C1 segment of cervical spinal cord (tissue), 14 donors: ENCODE results near the gene CERS6.
A peak's percentile ranks its signal among the peaks of the same experiment; 100 is the strongest.

ENCODE experiments used
- DNase-seq, 14 donors: peaks; one replicate each; lab custom pipeline; 2025; lab: John Stamatoyannopoulos, UW

The CERS6 gene

GRCh38 chr2:168727904-168728470, 271.9 kb downstream of the CERS6 start:
- DNase-seq = no peak

- peak in 1 of 14 donors; percentile 31 for DNase-seq
These were observed 273.4 kb downstream of the CERS6 start for GRCh38 chr2:168729455-168729854.

GRCh38 chr2:168730344-168730743, 274.3 kb downstream of the CERS6 start:
- no peak for DNase-seq

GRCh38 chr2:168731002-168731401, 274.9 kb downstream of the CERS6 start:
- no peak for DNase-seq

- DNase-seq = no peak
These were observed 275.5 kb downstream of the CERS6 start for GRCh38 chr2:168731616-168732015.

GRCh38 chr2:168732100-168732499, 276.0 kb downstream of the CERS6 start:
- DNase-seq = no peak

GRCh38 chr2:168732506-168732905, 276.4 kb downstream of the CERS6 start:
- DNase-seq = no peak

- peak in 1 of 14 donors; percentile 14 for DNase-seq
These were observed 278.2 kb downstream of the CERS6 start for GRCh38 chr2:168734199-168734760.

GRCh38 chr2:168736649-168737445, 280.8 kb downstream of the CERS6 start:
- no peak for DNase-seq

- peak in 1 of 14 donors; percentile 26 for DNase-seq
These were observed 282.0 kb downstream of the CERS6 start for GRCh38 chr2:168738062-168738461.

- no peak for DNase-seq
These were observed 284.3 kb downstream of the CERS6 start for GRCh38 chr2:168740360-168740759.

GRCh38 chr2:168740788-168741187, 284.7 kb downstream of the CERS6 start:
- no peak for DNase-seq

- DNase-seq = no peak
These were observed 286.3 kb downstream of the CERS6 start for GRCh38 chr2:168742258-168742932.

- no peak for DNase-seq
These were observed 288.8 kb downstream of the CERS6 start for GRCh38 chr2:168744844-168745243.

- DNase-seq = no peak
These were observed 292.4 kb downstream of the CERS6 start for GRCh38 chr2:168748461-168748860.

- DNase-seq = no peak
These were observed 293.2 kb downstream of the CERS6 start for GRCh38 chr2:168749297-168749696.

- no peak for DNase-seq
These were observed 295.1 kb downstream of the CERS6 start for GRCh38 chr2:168751104-168751740.

GRCh38 chr2:168752361-168752760, 296.3 kb downstream of the CERS6 start:
- no peak for DNase-seq

GRCh38 chr2:168753765-168754329, 297.8 kb downstream of the CERS6 start:
- no peak for DNase-seq

GRCh38 chr2:168757223-168757622, 301.2 kb downstream of the CERS6 start:
- no peak for DNase-seq

- DNase-seq = no peak
These were observed 303.1 kb downstream of the CERS6 start for GRCh38 chr2:168758970-168759820.
